ENCODE results near the gene NF1. TPM values are rescaled to one million over a fixed set of nuclear protein-coding genes. Genes with fewer than 3 reads are reported as not detected.

NF1 gene
- total RNA-seq, 1 donor from 2014 or later: 53.7 TPM

- Histone ChIP-seq H3K4me2 (ENCODE audit: low read length) (peak within 1 kb of the TSS; percentile 75), H4K20me1 (ENCODE audit: insufficient read depth, low read length) (peaks cover 5% of the 10 kb centered on the region), H3K27me3 (ENCODE audit: insufficient read depth, low read length) (no peaks in the 10 kb centered on the region), H2AFZ (ENCODE audit: low read depth, low read length) (no peak within 1 kb of the TSS), H3K9ac (ENCODE audit: low read length) (peak within 1 kb of the TSS; percentile 42), H3K27ac (ENCODE audit: low read depth, low read length) (peak within 1 kb of the TSS; percentile 50), H3K79me2 (ENCODE audit: insufficient read depth, low read length) (peaks cover 3% of the 10 kb centered on the region), H3K36me3 (ENCODE audit: insufficient read depth, low read length) (peaks cover 3% of the 10 kb centered on the region), H3K4me3 (ENCODE audit: insufficient read depth, low read depth, low read length) (peak within 1 kb of the TSS; percentile 36), H3K9me3 (ENCODE audit: insufficient read depth, low read depth, low read length) (no peaks in the 10 kb centered on the region), H3K4me1 (ENCODE audit: insufficient read depth, low read length) (peaks cover 16% of the 10 kb centered on the region)
- peaks cover 10% of the 10 kb centered on the region for H3K36me3 Mint-ChIP-seq (ENCODE audit: low read depth, unreplicated experiment)
- TF ChIP-seq CTCF (IDR thresholded peaks at IDR 0.05; ENCODE audit: insufficient read depth, low read depth, low read length) (no peak), EZH2 (IDR thresholded peaks at IDR 0.05; ENCODE audit: insufficient read depth, low read length) (no peak)
- H3K4me1 Mint-ChIP-seq (ENCODE audit: low read depth, unreplicated experiment): peaks cover 27% of the 10 kb centered on the region
- H3K27me3 Mint-ChIP-seq (ENCODE audit: low read depth, unreplicated experiment): no peaks in the 10 kb centered on the region
- peak within 1 kb of the TSS; percentile 66 for H3K27ac Mint-ChIP-seq (ENCODE audit: unreplicated experiment)
- FAIRE-seq (peak; percentile 41), DNase-seq (ENCODE audit: low read depth) (peak; percentile 86)
- H3K4me3 Mint-ChIP-seq (ENCODE audit: unreplicated experiment): no peak within 1 kb of the TSS
- no peaks in the 10 kb centered on the region for H3K9me3 Mint-ChIP-seq (ENCODE audit: unreplicated experiment)
These were observed 226.7 kb downstream of the NF1 start, which contains the start of gene EVI2A for GRCh38 chr17:31321481-31321880. Gene EVI2A (minus strand): TSS chr17:31321622. CDS start chr17:31319013, 2,609 bp downstream.

GRCh38 chr17:31321966-31322365 lies 227.2 kb downstream of the NF1 start:
- peaks cover 5% of the 10 kb centered on the region for H4K20me1 ChIP-seq (ENCODE audit: insufficient read depth, low read length)
- H3K27ac ChIP-seq (ENCODE audit: low read depth, low read length): peak overlapping the region; percentile 16
- peaks cover 3% of the 10 kb centered on the region for H3K79me2 ChIP-seq (ENCODE audit: insufficient read depth, low read length)
- Mint-ChIP-seq H3K9me3 (ENCODE audit: unreplicated experiment) (no peaks in the 10 kb centered on the region), H3K27me3 (ENCODE audit: low read depth, unreplicated experiment) (no peaks in the 10 kb centered on the region), H3K4me3 (ENCODE audit: unreplicated experiment) (no peak overlapping the region), H3K36me3 (ENCODE audit: low read depth, unreplicated experiment) (peaks cover 10% of the 10 kb centered on the region), H3K4me1 (ENCODE audit: low read depth, unreplicated experiment) (peaks cover 30% of the 10 kb centered on the region), H3K27ac (ENCODE audit: unreplicated experiment) (no peak overlapping the region)
- peak overlapping the region; percentile 75 for H3K4me2 ChIP-seq (ENCODE audit: low read length)
- H3K4me3 ChIP-seq (ENCODE audit: insufficient read depth, low read depth, low read length): no peak overlapping the region
- FAIRE-seq: no peak
- H3K9me3 ChIP-seq (ENCODE audit: insufficient read depth, low read depth, low read length): no peaks in the 10 kb centered on the region
- H3K27me3 ChIP-seq (ENCODE audit: insufficient read depth, low read length): no peaks in the 10 kb centered on the region
- no peak for DNase-seq (ENCODE audit: low read depth)
- H3K4me1 ChIP-seq (ENCODE audit: insufficient read depth, low read length): peaks cover 16% of the 10 kb centered on the region
- TF ChIP-seq CTCF (IDR thresholded peaks at IDR 0.05; ENCODE audit: insufficient read depth, low read depth, low read length) (no peak), EZH2 (IDR thresholded peaks at IDR 0.05; ENCODE audit: insufficient read depth, low read length) (no peak)
- H2AFZ ChIP-seq (ENCODE audit: low read depth, low read length): no peak overlapping the region
- H3K9ac ChIP-seq (ENCODE audit: low read length): no peak overlapping the region
- H3K36me3 ChIP-seq (ENCODE audit: insufficient read depth, low read length): peaks cover 3% of the 10 kb centered on the region

- H3K27me3 Mint-ChIP-seq (ENCODE audit: low read depth, unreplicated experiment): no peaks in the 10 kb centered on the region
- no peak overlapping the region for H3K27ac Mint-ChIP-seq (ENCODE audit: unreplicated experiment)
- H3K4me1 Mint-ChIP-seq (ENCODE audit: low read depth, unreplicated experiment): peaks cover 37% of the 10 kb centered on the region
- H3K4me3 Mint-ChIP-seq (ENCODE audit: unreplicated experiment): no peak overlapping the region
- Histone ChIP-seq H3K79me2 (ENCODE audit: insufficient read depth, low read length) (peaks cover 3% of the 10 kb centered on the region), H4K20me1 (ENCODE audit: insufficient read depth, low read length) (peaks cover 8% of the 10 kb centered on the region), H3K27ac (ENCODE audit: low read depth, low read length) (no peak overlapping the region), H3K4me3 (ENCODE audit: insufficient read depth, low read depth, low read length) (no peak overlapping the region), H3K9me3 (ENCODE audit: insufficient read depth, low read depth, low read length) (no peaks in the 10 kb centered on the region), H3K4me2 (ENCODE audit: low read length) (no peak overlapping the region), H2AFZ (ENCODE audit: low read depth, low read length) (no peak overlapping the region), H3K27me3 (ENCODE audit: insufficient read depth, low read length) (no peaks in the 10 kb centered on the region), H3K36me3 (ENCODE audit: insufficient read depth, low read length) (peaks cover 3% of the 10 kb centered on the region), H3K9ac (ENCODE audit: low read length) (no peak overlapping the region), H3K4me1 (ENCODE audit: insufficient read depth, low read length) (peaks cover 22% of the 10 kb centered on the region)
- no peaks in the 10 kb centered on the region for H3K9me3 Mint-ChIP-seq (ENCODE audit: unreplicated experiment)
- TF ChIP-seq EZH2 (IDR thresholded peaks at IDR 0.05; ENCODE audit: insufficient read depth, low read length) (no peak), CTCF (IDR thresholded peaks at IDR 0.05; ENCODE audit: insufficient read depth, low read depth, low read length) (no peak)
- peaks cover 10% of the 10 kb centered on the region for H3K36me3 Mint-ChIP-seq (ENCODE audit: low read depth, unreplicated experiment)
- FAIRE-seq (no peak), DNase-seq (ENCODE audit: low read depth) (no peak)
These were observed 228.8 kb downstream of the NF1 start for GRCh38 chr17:31323551-31323950.

Data from astrocyte (in vitro differentiated cells and primary cell).